ENCODE measurements around the gene CAPN5. TPM values are rescaled to one million over a fixed set of nuclear protein-coding genes. Genes with fewer than 3 reads are reported as not detected.
A peak's percentile ranks its signal among the peaks of the same experiment; 100 is the strongest.

Gene CAPN5
- total and polyA plus RNA-seq, 4 donors: 6.5 to 25.8 (median 18.2) TPM

DNA sequence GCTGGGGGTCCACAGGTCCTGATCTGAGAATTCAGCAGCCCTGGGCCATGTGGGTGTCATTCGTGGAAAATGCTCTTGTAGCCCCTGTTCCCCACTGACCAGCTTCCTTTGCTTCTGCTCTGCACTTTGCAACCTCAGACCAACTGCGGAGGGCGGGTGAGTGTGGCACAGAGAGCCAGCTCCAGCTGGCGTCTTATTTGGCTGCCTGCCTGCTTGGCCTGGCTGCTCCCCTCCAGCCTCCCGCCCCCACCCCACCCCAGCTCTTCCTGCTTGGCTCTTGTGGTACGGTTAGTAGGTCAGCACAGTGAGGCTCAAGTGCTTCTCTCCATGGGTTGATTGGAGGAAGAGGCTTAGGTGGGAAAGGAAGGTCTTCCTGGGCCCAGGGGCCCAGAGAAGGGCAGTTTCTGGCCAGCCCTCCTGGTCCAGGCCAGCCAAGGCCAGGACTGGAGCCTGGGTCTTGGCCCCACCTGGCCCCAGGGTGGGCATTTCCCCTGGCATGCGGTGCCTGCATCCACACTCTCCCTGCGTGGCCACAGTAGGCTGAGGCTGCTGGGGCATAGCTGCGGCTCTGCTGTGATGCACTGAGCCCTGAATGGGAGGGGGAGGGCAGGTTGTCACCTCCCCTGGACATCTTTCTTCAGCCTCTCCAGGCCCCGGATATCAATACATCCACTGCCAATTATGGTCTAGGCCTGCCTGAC, 87.8 kb downstream of the CAPN5 start:
- Histone ChIP-seq H3K9ac (ENCODE audit: low read depth in 1 of 2, low read length in 2 of 2) (no peak overlapping the region), H3K4me1 (ENCODE audit: control insufficient read depth in 4 of 4, insufficient read depth in 4 of 4, low read length in 3 of 4) (peaks cover 9 to 22% (median 16%) of the 10 kb centered on the region in 4 donors), H3K36me3 (ENCODE audit: control insufficient read depth in 4 of 4, insufficient read depth in 3 of 4, low read depth in 1 of 4, low read length in 3 of 4) (peaks cover 0 to 20% (median 5%) of the 10 kb centered on the region in 4 donors), H3K27me3 (ENCODE audit: control insufficient read depth in 4 of 4, insufficient read depth in 4 of 4, low read length in 3 of 4) (no peaks in the 10 kb centered on the region), H3K9me3 (ENCODE audit: control insufficient read depth in 4 of 4, low read length in 3 of 4) (no peaks in the 10 kb centered on the region), H3K27ac (ENCODE audit: low read depth in 1 of 2, low read length in 2 of 2) (no peak overlapping the region), H3K4me3 (ENCODE audit: low read depth in 1 of 3, low read length in 3 of 3) (no peak overlapping the region)
- WGBS: 44% methylated on average over 10 of the region's 10 CpGs
- TF ChIP-seq YY1 (IDR thresholded peaks at IDR 0.05) (no peak), HNF4A (conservative IDR thresholded peaks at IDR 0.05) (peak in 1 of 2 donors; percentile 13)
- DNase-seq (ENCODE audit: low spot score): no peak

DNA sequence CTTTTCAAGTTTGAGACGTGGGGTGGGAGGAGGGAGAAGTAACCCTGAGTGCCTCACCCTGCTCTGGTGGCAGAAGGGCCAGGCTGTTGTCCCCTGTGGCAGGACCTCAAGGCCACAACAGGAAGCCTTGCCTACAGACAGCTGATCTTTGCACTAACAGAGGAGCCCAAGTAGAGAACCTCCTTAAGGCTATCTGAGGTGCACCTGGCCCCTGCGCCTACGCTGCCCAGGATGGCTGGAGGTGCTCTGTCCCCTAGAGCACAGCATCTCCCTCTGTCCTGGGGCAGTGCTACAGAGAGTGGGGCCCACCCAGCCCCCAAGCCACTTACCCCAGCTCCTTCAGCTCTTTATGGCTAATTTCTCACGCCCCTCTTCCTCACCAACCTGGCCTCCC, 88.3 kb downstream of the CAPN5 start:
- no peak for DNase-seq (ENCODE audit: low spot score)
- WGBS: 97% methylated on average over 3 of the region's 4 CpGs

More for the DNA sequence above, 88.3 kb downstream of the CAPN5 start:
- H3K27me3 ChIP-seq (ENCODE audit: control insufficient read depth in 4 of 4, insufficient read depth in 4 of 4, low read length in 3 of 4): no peaks in the 10 kb centered on the region
- no peak overlapping the region for H3K4me3 ChIP-seq (ENCODE audit: low read depth in 1 of 3, low read length in 3 of 3)
- peaks cover 9 to 22% (median 16%) of the 10 kb centered on the region in 4 donors for H3K4me1 ChIP-seq (ENCODE audit: control insufficient read depth in 4 of 4, insufficient read depth in 4 of 4, low read length in 3 of 4)
- peaks cover 0 to 20% (median 5%) of the 10 kb centered on the region in 4 donors for H3K36me3 ChIP-seq (ENCODE audit: control insufficient read depth in 4 of 4, insufficient read depth in 3 of 4, low read depth in 1 of 4, low read length in 3 of 4)
- no peak overlapping the region for H3K9ac ChIP-seq (ENCODE audit: low read depth in 1 of 2, low read length in 2 of 2)
- no peaks in the 10 kb centered on the region for H3K9me3 ChIP-seq (ENCODE audit: control insufficient read depth in 4 of 4, low read length in 3 of 4)
- TF ChIP-seq NR2F2 (IDR thresholded peaks at IDR 0.05) (no peak), SP1 (IDR thresholded peaks at IDR 0.05) (no peak), FOXA1 (IDR thresholded peaks at IDR 0.05) (no peak), JUND (IDR thresholded peaks at IDR 0.05) (no peak), TAF1 (conservative IDR thresholded peaks at IDR 0.05) (no peak), HNF4G (IDR thresholded peaks at IDR 0.05) (no peak), FOXA2 (IDR thresholded peaks at IDR 0.05) (no peak), RXRA (IDR thresholded peaks at IDR 0.05) (no peak), GABPA (IDR thresholded peaks at IDR 0.05 in 1 of 2, conservative IDR thresholded peaks at IDR 0.05 in 1 of 2) (no peak), EGR1 (IDR thresholded peaks at IDR 0.05; ENCODE audit: low read depth in 2 of 2) (no peak), HNF4A (conservative IDR thresholded peaks at IDR 0.05) (no peak), RAD21 (IDR thresholded peaks at IDR 0.05) (no peak), YY1 (IDR thresholded peaks at IDR 0.05) (no peak)
- TF ChIP-seq, protein P1, sequence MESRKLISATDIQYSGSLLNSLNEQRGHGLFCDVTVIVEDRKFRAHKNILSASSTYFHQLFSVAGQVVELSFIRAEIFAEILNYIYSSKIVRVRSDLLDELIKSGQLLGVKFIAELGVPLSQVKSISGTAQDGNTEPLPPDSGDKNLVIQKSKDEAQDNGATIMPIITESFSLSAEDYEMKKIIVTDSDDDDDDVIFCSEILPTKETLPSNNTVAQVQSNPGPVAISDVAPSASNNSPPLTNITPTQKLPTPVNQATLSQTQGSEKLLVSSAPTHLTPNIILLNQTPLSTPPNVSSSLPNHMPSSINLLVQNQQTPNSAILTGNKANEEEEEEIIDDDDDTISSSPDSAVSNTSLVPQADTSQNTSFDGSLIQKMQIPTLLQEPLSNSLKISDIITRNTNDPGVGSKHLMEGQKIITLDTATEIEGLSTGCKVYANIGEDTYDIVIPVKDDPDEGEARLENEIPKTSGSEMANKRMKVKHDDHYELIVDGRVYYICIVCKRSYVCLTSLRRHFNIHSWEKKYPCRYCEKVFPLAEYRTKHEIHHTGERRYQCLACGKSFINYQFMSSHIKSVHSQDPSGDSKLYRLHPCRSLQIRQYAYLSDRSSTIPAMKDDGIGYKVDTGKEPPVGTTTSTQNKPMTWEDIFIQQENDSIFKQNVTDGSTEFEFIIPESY (IDR thresholded peaks at IDR 0.05): no peak
- TF ChIP-seq, protein P2, sequence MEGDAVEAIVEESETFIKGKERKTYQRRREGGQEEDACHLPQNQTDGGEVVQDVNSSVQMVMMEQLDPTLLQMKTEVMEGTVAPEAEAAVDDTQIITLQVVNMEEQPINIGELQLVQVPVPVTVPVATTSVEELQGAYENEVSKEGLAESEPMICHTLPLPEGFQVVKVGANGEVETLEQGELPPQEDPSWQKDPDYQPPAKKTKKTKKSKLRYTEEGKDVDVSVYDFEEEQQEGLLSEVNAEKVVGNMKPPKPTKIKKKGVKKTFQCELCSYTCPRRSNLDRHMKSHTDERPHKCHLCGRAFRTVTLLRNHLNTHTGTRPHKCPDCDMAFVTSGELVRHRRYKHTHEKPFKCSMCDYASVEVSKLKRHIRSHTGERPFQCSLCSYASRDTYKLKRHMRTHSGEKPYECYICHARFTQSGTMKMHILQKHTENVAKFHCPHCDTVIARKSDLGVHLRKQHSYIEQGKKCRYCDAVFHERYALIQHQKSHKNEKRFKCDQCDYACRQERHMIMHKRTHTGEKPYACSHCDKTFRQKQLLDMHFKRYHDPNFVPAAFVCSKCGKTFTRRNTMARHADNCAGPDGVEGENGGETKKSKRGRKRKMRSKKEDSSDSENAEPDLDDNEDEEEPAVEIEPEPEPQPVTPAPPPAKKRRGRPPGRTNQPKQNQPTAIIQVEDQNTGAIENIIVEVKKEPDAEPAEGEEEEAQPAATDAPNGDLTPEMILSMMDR (IDR thresholded peaks at IDR 0.05; ENCODE audit: low read depth, low read length, missing input control): no peak
- TF ChIP-seq, protein P3, sequence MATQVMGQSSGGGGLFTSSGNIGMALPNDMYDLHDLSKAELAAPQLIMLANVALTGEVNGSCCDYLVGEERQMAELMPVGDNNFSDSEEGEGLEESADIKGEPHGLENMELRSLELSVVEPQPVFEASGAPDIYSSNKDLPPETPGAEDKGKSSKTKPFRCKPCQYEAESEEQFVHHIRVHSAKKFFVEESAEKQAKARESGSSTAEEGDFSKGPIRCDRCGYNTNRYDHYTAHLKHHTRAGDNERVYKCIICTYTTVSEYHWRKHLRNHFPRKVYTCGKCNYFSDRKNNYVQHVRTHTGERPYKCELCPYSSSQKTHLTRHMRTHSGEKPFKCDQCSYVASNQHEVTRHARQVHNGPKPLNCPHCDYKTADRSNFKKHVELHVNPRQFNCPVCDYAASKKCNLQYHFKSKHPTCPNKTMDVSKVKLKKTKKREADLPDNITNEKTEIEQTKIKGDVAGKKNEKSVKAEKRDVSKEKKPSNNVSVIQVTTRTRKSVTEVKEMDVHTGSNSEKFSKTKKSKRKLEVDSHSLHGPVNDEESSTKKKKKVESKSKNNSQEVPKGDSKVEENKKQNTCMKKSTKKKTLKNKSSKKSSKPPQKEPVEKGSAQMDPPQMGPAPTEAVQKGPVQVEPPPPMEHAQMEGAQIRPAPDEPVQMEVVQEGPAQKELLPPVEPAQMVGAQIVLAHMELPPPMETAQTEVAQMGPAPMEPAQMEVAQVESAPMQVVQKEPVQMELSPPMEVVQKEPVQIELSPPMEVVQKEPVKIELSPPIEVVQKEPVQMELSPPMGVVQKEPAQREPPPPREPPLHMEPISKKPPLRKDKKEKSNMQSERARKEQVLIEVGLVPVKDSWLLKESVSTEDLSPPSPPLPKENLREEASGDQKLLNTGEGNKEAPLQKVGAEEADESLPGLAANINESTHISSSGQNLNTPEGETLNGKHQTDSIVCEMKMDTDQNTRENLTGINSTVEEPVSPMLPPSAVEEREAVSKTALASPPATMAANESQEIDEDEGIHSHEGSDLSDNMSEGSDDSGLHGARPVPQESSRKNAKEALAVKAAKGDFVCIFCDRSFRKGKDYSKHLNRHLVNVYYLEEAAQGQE (IDR thresholded peaks at IDR 0.05): no peak
- TF ChIP-seq, protein P4, sequence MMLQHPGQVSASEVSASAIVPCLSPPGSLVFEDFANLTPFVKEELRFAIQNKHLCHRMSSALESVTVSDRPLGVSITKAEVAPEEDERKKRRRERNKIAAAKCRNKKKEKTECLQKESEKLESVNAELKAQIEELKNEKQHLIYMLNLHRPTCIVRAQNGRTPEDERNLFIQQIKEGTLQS (IDR thresholded peaks at IDR 0.05): no peak
- TF ChIP-seq, protein P5, sequence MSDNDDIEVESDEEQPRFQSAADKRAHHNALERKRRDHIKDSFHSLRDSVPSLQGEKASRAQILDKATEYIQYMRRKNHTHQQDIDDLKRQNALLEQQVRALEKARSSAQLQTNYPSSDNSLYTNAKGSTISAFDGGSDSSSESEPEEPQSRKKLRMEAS (IDR thresholded peaks at IDR 0.05): no peak
- H3K27ac ChIP-seq (ENCODE audit: low read depth in 1 of 2, low read length in 2 of 2): no peak overlapping the region

Measured in liver (tissue), 9 donors.